ENCODE measurements around the gene SEL1L.
"Not testable (repeated sequence)": the region's sequence is repeated elsewhere in the genome, so short reads cannot be mapped to it uniquely, and the experiment has no call there.

Gene SEL1L

DNA sequence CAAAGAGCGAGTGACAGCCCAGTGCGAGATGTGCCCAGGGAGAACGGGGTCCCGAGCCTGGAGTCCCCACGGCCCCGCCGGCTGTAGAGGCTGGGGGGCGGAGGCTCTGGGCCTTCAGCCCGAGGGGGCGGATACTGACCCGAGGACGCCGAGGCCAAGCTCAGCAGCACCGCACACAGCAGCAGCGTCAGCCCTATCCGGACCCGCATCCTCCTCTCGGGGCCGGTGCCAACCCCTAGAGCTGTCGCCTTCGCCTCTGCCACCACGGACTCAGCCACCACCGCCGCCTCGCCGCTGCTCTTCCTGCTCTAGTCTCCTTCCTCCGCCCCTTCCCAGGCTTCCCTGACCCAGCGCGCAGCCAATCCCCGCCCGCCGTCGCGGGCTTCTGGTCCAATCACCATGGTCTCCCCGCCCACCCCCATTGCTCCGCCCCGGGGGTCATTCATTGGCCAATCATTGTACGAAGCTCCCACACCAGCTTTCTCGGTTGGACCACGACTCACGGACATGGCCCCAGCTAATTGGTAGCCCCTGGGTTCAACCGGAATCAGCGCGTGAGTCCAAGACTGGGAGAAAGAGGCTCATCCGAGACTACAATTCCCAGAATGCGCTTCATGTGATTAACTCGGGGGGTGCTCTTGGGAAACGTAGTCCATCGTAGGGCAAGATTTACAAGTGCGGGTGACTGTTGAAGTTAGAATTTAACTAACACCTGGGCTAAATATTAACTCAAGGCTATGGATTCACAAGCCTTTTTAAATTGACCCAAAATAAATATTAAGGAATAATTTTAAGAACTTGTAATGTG lies at the start of gene SEL1L:
TSS of gene SEL1L (minus strand) at position 318 of the 808 bp plus-strand sequence. CDS start at position 209, 109 bp downstream.
- DNase-seq (ENCODE audit: low read depth in 2 of 2): peak; percentile 99

- no peak for DNase-seq (ENCODE audit: low read depth in 2 of 2)
Observed at GRCh38 chr14:81582420-81582819, 48.8 kb upstream of the SEL1L start.

DNA sequence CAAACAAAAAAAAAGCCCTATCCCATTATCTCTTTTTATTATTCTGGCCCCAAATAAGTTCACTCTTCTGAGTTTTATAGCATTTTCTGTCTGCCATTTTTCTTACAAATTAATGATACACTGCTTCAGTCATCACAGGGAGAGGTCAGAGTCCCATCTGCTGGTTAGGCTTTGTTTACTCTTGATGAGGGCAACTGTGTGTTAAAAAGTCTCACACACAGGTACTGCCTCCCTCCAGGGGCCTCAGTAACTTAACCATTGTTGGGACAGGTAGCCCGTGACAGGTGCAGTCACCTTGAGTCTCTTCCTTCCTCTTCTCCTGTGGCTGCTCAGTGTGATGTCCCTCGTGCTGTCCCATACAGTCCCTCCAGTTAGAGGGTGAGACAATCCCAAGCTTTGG lies 45.5 kb upstream of the SEL1L start:
- DNase-seq (ENCODE audit: low read depth in 2 of 2): no peak

DNA sequence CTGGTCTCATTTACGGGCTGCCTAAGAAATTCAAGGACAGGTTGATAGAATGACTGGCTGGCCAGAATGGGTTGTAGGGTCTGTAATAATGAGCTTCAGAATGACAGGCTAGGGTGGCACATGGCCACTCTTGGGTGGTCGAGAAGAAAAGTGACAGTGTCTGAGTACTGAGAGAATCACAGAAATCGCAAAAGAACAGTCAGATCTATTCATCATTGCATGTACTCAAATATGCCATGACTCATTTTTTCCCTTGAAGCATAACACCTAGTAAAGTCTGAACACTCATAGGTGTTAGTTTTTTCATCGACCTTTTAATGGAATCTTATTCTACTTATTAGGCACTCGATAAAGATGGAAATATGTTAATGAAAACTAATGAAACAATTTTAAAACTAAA lies 37.8 kb upstream of the SEL1L start:
- no peak for DNase-seq (ENCODE audit: low read depth in 2 of 2)

DNA sequence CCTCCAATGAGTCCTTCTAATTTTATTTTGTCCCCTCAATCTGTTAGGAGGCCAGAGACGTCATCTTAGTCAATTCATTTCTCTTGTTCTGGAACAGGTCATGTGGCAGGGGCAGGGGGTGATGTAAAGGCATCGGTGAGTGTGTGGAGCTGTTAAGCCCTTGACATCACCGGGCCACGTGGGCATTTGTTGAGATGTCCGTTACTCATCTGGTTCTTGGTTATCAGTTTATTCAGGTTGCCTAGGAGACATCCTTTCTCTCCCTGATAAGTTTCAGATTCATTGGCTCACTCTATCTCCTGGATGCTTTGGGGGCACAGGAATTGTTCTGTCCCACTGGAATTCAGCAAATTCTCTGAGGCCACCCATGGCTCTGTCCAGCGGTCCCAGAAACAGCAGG lies 33.6 kb upstream of the SEL1L start:
- no peak for DNase-seq (ENCODE audit: low read depth in 2 of 2)

- no peak for DNase-seq (ENCODE audit: low read depth in 2 of 2)
Observed at GRCh38 chr14:81565441-81566290, 32.0 kb upstream of the SEL1L start.

GRCh38 chr14:81562818-81563217 lies 29.2 kb upstream of the SEL1L start:
- no peak for DNase-seq (ENCODE audit: low read depth in 2 of 2)

DNA sequence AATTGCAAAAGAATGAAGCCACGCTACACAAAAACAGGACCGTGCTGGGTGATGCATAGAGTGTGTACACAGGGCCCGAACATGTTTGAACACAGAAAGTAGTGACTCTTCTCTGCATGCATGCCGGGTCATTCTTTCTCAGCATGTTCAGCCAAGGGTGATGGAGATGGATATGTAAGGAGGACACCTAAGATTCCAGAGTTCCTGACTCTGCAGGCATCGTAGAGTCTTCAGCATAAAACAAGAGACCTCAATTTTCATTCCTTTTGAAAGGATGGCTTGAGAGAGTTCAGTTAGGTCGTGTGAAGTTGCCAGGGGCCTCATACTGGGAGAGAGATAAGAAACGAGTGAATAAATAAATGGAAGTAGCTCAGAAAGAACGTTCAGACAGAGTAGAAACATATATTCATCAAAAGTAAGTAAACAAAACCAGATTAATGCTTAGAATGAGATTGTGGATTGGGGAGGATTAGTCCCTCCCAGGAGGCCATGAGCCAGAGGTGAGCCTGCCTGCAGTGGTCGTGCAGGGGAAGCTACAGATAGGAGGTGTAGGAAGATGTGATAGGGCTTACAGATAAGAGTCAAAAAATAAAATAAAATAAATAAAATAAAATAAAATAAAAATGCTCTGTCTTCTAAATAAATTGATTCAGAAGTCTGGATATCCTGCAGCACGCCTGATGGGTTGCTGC lies 27.6 kb upstream of the SEL1L start:
- DNase-seq (ENCODE audit: low read depth in 2 of 2): no peak

- no peak for DNase-seq (ENCODE audit: low read depth in 2 of 2)
Observed at GRCh38 chr14:81559385-81559784, 25.7 kb upstream of the SEL1L start.

- DNase-seq (ENCODE audit: low read depth in 2 of 2): peak in 1 of 2 experiments; percentile 6
Observed at GRCh38 chr14:81557146-81557545, 23.5 kb upstream of the SEL1L start.

DNA sequence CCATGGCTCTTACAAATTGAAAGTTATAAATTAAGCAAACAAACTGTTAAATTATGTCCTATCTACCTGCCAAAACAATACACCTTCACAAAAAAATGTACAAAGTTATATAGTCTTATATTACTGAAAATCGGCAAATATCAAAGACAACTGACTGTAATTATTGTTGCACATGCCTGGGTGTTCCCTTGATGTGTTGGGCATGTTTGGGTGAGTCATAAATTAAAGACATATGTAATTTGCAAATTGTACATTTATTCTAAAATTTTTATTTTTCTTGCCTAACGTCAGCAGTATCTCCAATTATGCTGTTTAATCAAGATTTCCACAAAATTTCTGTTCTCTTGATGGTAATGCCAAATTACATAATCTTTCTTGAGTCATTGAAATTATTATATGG lies 22.0 kb upstream of the SEL1L start:
- DNase-seq (ENCODE audit: low read depth in 2 of 2): no peak

- DNase-seq (ENCODE audit: low read depth in 2 of 2): no peak
Observed at GRCh38 chr14:81555051-81555450, 21.4 kb upstream of the SEL1L start.

DNA sequence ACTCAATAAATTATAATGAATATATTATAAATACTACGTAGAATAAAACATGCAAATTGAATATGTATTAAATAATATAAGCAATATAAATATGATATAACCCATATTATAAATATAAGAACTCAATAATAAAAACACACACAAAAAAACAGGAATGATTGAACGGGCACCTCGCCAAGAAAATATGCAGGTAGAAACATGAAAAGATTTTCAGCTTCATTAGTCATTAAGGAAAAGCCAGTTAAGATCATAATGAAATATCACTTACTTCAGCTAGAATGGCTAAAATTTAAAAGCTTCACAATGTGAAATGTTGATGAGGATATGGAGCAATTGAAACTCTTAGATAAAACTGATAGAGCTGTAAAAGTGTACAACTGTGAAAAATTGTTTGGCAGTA lies 17.8 kb upstream of the SEL1L start:
- no peak for DNase-seq (ENCODE audit: low read depth in 2 of 2)

DNA sequence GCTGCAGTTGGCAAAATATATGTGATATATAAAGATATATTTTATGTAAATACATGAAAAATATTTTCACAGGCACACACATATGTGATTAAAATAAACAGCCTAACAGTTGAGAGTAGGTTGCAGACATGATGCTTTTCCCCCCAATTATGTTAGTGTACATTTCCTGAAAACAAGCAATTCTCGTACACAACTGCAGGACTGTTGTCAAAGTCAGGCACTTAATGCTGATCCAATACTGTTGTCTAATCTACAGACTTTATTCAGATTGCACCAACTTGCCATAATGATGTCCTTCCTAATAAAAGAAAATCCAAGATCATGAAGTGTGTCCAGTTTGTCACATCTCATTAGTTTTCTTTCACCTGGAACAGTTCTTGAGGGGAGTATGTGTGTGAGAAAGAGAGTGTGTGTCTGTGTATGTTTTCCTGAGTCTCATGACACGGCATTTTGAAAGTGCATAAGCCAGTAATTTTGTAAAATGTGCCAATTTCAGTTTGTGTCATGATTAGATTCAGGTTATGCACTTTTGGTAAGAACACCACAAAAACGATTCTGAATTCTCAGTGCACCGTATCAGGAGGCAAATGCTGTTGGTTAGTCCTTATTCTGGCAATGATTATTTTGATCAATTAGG lies 16.5 kb upstream of the SEL1L start:
- DNase-seq (ENCODE audit: low read depth in 2 of 2): no peak

DNA sequence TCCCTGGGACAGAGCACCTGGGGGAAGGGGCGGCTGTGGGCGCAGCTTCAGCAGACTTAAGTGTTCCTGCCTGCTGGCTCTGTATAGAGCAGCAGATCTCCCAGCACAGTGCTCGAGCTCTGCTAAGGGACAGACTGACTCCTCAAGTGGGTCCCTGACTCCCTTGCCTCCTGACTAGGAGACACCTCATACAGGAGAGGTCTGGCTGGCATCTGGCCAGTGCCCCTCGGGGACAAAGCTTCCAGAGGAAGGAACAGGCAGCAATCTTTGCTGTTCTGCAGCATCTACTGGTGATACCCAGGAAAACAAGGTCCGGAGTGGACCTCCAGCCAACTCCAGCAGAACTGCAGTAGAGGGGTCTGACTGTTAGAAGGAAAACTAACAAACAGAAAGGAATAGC lies 7.6 kb upstream of the SEL1L start:
- DNase-seq (ENCODE audit: low read depth in 2 of 2): not testable (repeated sequence)

DNA sequence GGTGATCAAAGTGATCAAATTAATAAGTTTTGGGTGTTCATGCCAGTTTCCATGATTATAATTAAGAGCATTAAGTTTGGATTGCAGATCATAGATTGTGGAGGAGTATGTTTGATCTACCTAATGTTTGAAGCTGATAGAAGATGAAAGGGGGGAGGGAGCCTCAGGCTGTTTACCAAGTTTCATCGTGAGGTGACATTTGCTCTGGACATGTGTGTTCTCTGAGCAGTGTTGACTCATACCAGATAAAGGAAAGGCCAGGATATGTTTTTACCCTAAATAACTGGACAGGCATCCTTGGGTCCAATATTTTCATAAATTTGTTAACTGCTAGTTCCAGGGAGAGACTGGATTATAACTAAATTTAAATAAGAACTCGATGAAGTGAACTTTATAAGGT lies 3.5 kb upstream of the SEL1L start:
- DNase-seq (ENCODE audit: low read depth in 2 of 2): no peak

- DNase-seq (ENCODE audit: low read depth in 2 of 2): no peak
Observed at GRCh38 chr14:81536241-81536771, 2.7 kb upstream of the SEL1L start.

DNA sequence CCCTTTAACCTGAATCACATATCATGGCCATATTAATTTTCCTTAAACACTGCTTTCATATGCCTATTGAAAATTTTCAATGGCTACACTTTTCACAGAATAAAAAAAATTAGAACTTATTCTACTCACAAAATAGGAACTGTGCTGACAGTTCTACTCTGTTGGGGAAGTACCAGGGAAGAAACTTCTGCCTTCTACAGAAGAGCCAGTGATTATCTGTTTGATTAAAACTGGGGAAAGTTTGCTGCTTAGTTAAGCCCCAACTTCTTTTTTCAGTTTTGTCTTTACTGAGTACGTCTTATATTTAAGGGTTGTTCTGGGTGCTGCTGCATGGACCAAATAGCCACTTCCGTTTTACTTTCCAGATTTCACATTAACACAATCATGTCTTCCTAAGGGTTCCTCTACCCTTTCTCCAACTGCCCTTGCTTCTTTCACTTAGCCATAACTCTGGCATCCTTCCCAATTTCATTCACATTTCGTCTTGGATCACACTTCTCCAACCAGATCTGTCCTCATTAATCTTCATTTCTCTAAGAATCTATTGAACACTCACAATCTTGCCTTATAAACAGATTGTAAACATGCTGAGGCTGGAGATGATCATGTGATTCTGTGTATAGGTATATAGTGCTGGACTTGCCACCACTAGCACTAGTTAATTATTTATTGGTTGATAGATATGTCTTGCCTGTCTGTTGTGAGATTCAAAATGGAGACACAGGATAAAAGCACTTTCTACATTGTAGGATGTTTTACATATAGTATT lies 1.9 kb upstream of the SEL1L start:
- no peak for DNase-seq (ENCODE audit: low read depth in 2 of 2)

GRCh38 chr14:81534510-81535074 lies 939 bp upstream of the SEL1L start:
- DNase-seq (ENCODE audit: low read depth in 2 of 2): no peak

- no peak for DNase-seq (ENCODE audit: low read depth in 2 of 2)
Observed at GRCh38 chr14:81533212-81533535, 479 bp downstream of the SEL1L start.

DNA sequence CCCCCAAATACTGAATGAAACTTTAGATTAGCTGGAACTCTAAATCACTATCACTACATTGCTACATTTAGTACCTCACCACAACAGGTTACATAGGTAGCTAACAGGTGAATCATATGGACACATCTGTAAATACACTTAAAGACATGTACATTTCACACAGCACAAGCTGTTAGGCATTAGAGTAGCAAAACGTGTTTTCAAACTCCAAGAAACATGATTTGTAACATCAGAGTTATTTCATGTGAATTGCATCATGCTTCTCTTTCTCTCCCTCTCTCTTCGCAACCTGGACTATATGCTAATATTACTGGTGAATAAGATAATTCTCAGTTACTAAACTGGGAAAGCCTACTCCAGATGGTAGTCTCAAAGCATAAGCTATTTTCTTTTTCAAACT lies 4.3 kb downstream of the SEL1L start:
- peak; percentile 59 to 60 for DNase-seq (ENCODE audit: low read depth in 2 of 2)

Measured in fibroblast of skin of left biceps (primary cell).